ENCODE measurements around the gene COL1A1. TPM values are rescaled to one million over a fixed set of nuclear protein-coding genes. Genes with fewer than 3 reads are reported as not detected.

The COL1A1 gene
- total and polyA plus RNA-seq, 2 of the 13 experiments (the other 11 are each of a cell fraction or from before 2014, with no cell fraction given), result 0.05 TPM; not detected in 1

GRCh38 chr17:50143461-50144176 is 57.8 kb downstream of the COL1A1 start (continued):
- TF ChIP-seq, protein P1, sequence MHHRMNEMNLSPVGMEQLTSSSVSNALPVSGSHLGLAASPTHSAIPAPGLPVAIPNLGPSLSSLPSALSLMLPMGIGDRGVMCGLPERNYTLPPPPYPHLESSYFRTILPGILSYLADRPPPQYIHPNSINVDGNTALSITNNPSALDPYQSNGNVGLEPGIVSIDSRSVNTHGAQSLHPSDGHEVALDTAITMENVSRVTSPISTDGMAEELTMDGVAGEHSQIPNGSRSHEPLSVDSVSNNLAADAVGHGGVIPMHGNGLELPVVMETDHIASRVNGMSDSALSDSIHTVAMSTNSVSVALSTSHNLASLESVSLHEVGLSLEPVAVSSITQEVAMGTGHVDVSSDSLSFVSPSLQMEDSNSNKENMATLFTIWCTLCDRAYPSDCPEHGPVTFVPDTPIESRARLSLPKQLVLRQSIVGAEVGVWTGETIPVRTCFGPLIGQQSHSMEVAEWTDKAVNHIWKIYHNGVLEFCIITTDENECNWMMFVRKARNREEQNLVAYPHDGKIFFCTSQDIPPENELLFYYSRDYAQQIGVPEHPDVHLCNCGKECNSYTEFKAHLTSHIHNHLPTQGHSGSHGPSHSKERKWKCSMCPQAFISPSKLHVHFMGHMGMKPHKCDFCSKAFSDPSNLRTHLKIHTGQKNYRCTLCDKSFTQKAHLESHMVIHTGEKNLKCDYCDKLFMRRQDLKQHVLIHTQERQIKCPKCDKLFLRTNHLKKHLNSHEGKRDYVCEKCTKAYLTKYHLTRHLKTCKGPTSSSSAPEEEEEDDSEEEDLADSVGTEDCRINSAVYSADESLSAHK (CRISPR knock-in tag; IDR thresholded peaks at IDR 0.05; ENCODE audit: borderline replicate concordance), result no peak
- TF ChIP-seq ZNF430 (CRISPR knock-in tag; IDR thresholded peaks at IDR 0.05) (no peak), ZNF460 (CRISPR knock-in tag; IDR thresholded peaks at IDR 0.05; ENCODE audit: borderline replicate concordance) (no peak), REPIN1 (CRISPR knock-in tag; IDR thresholded peaks at IDR 0.05; ENCODE audit: borderline replicate concordance, low read depth) (no peak)

- ATAC-seq (no peak), FAIRE-seq (no peak), DNase-seq (ENCODE audit: low spot score) (no peak)
- TF ChIP-seq ZBTB8A (CRISPR knock-in tag; IDR thresholded peaks at IDR 0.05; ENCODE audit: borderline replicate concordance, low read depth) (no peak), SMAD9 (CRISPR knock-in tag; IDR thresholded peaks at IDR 0.05) (no peak), ARHGAP35 (CRISPR knock-in tag; IDR thresholded peaks at IDR 0.05; ENCODE audit: borderline replicate concordance) (no peak), SRSF1 (optimal IDR thresholded peaks at IDR 0.05; ENCODE audit: low read depth, low read length) (no peak), ZNF331 (CRISPR knock-in tag; IDR thresholded peaks at IDR 0.05) (no peak)
- TF ChIP-seq, protein P2, sequence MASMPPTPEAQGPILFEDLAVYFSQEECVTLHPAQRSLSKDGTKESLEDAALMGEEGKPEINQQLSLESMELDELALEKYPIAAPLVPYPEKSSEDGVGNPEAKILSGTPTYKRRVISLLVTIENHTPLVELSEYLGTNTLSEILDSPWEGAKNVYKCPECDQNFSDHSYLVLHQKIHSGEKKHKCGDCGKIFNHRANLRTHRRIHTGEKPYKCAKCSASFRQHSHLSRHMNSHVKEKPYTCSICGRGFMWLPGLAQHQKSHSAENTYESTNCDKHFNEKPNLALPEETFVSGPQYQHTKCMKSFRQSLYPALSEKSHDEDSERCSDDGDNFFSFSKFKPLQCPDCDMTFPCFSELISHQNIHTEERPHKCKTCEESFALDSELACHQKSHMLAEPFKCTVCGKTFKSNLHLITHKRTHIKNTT (CRISPR knock-in tag; IDR thresholded peaks at IDR 0.05), result no peak
- TF ChIP-seq, protein P3, sequence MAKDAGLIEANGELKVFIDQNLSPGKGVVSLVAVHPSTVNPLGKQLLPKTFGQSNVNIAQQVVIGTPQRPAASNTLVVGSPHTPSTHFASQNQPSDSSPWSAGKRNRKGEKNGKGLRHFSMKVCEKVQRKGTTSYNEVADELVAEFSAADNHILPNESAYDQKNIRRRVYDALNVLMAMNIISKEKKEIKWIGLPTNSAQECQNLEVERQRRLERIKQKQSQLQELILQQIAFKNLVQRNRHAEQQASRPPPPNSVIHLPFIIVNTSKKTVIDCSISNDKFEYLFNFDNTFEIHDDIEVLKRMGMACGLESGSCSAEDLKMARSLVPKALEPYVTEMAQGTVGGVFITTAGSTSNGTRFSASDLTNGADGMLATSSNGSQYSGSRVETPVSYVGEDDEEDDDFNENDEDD (CRISPR knock-in tag; IDR thresholded peaks at IDR 0.05; ENCODE audit: borderline replicate concordance), result no peak
- peaks cover 28% of the 10 kb centered on the region for H3K4me1 ChIP-seq (ENCODE audit: insufficient read depth, low read length)
- WGBS (ENCODE audit: low lambda C conversion rate), result 95% methylated on average over 8 of the region's 8 CpGs
- H2AFZ ChIP-seq (ENCODE audit: low read length), result no peak overlapping the region
- no peak overlapping the region for H3K27ac ChIP-seq (ENCODE audit: extremely low read length, insufficient read depth, low read length)
- no peak overlapping the region for H3K9ac ChIP-seq (ENCODE audit: insufficient read depth, low read depth, low read length)
- H3K27me3 ChIP-seq (ENCODE audit: control insufficient read depth in 1 of 2, insufficient read depth in 2 of 2, low read length in 2 of 2), result no peaks in the 10 kb centered on the region
- peaks cover 5% of the 10 kb centered on the region for H3K79me2 ChIP-seq (ENCODE audit: insufficient read depth, low read length)
- H4K20me1 ChIP-seq (ENCODE audit: insufficient read depth, low read length), result peaks cover 9% of the 10 kb centered on the region; the same call in 1 of the 2 replicates
- in situ Hi-C loops (cut with HindIII; ENCODE audit: extremely low pct_ligation_motif_present, low pct_unique_long_range_greater_than_20kb), result no loop called here
- ChIA-PET POLR2A (no interaction called here), CTCF (ENCODE audit: low intra/inter-chr PET ratio, low total read pairs) (no interaction called here)
- no peak overlapping the region for H3K4me2 ChIP-seq (ENCODE audit: low read depth, low read length)
- H3K4me3 ChIP-seq (replicated peaks in 1 of 3; ENCODE audit: insufficient read depth in 1 of 3, low read depth in 2 of 3, low read length in 3 of 3), result no peak overlapping the region
- H3K36me3 ChIP-seq (replicated peaks in 1 of 2; ENCODE audit: control insufficient read depth in 1 of 2, insufficient read depth in 2 of 2, low read length in 2 of 2), result peaks cover 56 to 72% of the 10 kb centered on the region in 2 experiments
- intact Hi-C loops (cut with micrococcal nuclease; ENCODE audit: unreplicated experiment), result no loop called here
- no peaks in the 10 kb centered on the region for H3K9me3 ChIP-seq (ENCODE audit: low read length)
- no TSS peak for BruUV-seq (replicated peaks)
Measured at GRCh38 chr17:50141745-50142110, 59.7 kb downstream of the COL1A1 start.
